GM19099 (cell line): ENCODE measurements around the gene CRYAB.

ENCODE experiments used
- POLR2A ChIP-seq: IDR thresholded peaks from 3 replicates; pipeline ENCODE4 v1.6.1; 2011; ENCODE audit warnings: low read depth; ENCODE audit not compliant: insufficient read length; ENCODE audit errors: extremely low read depth

The CRYAB gene

DNA sequence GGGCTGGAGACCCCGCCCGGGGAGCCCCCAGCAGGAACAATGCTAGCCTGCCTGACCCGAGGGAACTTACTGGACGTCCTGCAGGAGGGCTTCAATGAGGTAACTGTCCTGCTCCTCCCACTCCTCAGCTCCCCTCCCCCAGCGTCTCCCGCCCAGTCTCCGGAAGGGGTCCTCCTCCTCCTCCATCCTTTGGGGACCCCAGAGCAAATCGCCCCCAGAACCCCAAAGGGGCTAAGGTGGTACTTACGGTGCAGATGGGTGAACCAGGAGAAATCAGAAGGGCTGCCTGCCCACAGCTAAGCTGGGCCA, 25.8 kb upstream of the CRYAB start:
- no peak for TF ChIP-seq POLR2A

DNA sequence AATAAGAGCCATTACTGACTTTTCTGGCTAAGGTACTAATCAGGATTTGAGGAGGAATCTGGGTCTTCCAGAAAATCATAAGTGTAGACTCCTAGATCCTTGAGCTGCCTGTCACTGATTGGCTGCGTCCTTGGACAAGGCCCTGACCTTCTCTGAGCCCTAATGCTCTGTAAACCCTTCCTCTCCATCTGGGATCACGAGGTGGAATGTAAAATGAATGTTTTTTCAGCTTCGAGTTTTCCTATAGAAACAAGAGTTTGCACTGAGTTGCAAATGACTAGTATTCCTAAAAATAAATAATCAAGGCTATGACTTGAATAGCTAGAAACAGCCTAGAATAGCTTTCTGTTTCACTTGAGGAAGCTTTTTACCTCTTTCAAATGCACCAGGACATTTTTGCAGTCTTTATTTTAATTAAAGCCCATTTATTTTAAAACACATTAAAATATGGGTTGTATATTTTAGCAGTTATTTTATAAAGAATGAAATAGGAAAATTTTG, 24.5 kb upstream of the CRYAB start:
- no peak for TF ChIP-seq POLR2A

DNA sequence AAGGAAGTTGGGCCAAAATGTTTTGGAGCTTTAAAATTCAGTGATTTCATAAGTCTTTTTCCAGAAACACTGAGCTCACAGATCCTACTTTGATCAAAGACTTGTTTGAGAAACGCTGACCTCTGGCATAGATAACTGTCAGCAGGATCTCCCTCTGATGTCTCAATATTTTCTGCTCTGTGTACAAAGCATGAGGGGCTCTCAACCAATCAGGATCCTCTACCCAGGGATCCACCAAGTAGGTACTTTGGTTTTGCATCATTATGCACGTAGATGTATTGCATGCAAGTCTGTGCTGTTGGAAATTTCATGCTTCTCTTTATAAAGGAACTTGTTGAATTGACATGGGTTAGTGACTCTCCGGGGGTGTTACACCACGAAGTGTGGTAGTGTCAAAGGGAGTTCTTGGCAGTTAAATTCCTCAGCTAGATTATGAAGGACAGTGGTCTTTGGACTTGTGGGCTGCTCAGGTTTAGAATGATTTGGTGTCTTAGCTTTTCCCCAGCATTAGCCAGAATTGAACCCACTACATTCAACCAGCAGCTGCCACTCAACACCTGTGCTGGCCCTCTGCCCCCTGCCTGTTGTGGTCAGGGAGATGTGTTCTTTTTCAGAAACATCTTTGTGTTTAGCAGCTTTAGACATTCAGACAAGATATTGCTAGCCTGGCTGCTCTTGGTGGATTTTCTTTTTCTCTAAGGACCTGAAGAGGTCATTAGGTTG, 23.9 kb upstream of the CRYAB start:
- no peak for TF ChIP-seq POLR2A

DNA sequence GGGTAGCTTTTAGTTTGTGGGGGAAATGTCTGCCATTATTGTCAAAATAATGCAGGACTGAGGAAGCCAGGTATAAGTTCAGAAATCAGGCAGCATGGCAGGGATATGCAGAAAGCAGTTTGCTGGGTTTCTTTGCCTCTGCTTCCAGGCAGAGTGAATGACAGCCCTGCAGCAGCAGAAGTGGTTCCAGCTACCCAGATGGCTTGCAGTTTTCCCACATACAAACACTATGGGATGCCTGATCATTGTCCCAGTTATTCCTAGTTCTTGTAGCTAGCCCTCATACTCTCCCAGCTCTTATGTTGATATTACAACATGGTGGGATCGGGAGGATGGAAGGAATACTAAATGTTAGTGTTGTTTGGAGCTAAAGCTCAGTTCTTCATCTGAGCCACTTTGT, 22.7 kb upstream of the CRYAB start:
- no peak for TF ChIP-seq POLR2A

DNA sequence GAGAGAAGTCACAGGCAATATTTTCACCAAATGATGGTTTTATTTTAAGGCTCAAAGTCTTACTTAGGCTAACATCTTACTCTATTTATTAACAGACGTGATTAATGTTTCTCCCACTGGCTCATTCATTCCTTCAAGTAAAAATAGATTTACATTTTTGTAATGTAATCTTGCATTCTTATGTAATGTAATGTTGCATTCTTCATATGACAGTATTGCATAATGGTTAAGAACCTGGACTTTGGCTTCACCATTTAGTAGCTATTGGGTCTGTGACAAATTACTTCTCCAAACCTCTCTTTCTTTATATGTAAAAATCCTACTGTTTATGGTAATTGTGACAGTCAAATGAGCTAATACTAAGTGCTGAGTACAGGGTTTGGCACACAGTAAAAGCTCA, 22.3 kb upstream of the CRYAB start:
- no peak for TF ChIP-seq POLR2A

DNA sequence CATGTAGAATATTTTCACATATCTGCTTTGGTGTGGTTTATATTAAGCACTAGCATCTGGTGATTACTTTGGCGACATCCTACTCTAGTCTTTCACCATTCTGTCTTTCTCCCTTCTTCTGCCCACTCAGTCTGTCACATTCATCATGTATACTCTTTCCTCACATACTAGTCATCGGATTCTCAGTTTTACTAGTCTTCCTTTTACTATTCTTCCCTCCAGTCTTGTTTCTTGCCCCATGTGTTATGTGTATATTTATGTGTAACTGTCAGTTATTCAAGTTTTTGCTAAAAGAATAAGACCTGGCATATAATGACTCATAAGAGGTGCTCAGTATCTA, 21.0 kb upstream of the CRYAB start:
- no peak for TF ChIP-seq POLR2A

DNA sequence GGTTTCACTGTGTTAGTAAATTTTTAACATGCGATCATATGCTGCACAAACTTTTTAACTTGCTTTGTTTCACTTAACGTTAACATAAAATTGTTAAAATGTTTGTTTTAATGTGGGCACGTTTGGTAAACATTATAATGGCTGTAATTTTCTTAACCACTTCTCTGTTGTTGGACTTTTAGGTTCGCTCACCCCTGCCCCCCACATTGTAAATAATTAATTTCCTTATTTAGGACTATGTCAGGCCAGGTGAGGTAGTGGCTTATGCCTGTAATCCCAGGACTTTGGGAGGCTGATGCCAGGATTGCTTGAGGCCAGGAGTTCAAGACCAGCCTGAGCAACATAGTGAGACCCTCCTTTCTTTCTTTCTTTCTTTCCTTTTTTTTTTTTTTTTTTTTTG, 18.9 kb upstream of the CRYAB start:
- TF ChIP-seq POLR2A = no peak

DNA sequence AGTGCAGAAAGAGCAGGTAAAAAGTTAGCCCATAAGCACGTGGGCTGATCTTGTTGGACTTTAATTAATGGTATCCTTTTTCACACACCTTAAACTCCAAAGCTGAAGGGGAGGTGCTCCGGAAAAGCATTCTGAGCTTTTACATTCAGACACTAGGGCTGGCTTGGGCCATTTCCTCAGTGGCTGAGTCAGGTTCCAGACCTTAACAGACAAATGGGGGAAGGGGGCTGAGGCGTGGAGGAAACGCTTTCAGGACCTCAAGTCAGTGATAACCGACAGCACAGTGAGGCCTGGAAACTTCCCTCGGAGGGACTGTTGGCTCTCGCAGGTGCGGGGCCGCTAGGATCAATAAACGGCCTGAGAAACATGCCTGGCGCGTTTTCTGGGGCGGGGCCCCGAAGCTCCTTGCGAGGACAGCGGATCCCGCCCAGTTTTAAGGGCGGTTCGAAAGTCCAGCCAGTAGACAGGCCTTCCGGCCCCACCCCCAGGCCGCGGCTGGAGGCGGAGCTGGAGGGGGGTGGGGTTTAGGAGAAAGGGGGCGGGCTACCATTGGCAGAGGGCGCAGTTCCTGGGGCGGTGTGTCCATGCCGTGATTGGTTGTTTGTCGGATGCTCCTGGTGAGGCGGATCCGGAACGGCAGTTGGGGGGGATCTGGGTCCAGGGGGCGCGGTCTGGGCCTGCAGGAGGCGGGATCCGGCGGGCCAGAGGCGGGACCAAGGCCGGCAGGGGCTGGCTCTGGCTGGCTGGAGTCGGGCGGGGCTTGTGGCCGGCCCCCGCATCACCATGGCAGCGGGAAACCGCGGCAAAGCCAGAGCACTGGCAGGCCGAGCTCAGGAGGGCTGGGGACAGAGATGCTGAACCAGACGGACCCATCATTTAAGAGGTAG, 15.2 kb upstream of the CRYAB start:
- TF ChIP-seq POLR2A = peak; percentile 82

DNA sequence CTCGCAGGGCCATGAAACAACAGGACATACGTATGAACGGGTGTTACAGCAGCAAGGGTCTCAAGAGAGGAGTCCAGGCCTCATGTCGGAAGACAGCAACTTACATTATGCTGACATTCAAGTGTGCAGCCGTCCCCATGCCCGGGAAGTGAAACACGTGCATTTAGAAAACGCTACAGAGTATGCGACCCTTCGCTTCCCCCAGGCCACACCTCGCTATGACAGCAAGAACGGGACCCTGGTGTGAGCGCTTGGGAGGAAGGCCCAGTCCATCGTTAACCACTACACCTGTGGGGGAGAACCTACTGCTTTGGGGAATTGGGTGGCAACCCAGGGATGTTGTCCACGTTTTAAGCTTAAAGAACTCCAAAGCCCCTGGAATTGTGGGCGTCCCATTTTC, 14.4 kb upstream of the CRYAB start:
- TF ChIP-seq POLR2A = no peak

DNA sequence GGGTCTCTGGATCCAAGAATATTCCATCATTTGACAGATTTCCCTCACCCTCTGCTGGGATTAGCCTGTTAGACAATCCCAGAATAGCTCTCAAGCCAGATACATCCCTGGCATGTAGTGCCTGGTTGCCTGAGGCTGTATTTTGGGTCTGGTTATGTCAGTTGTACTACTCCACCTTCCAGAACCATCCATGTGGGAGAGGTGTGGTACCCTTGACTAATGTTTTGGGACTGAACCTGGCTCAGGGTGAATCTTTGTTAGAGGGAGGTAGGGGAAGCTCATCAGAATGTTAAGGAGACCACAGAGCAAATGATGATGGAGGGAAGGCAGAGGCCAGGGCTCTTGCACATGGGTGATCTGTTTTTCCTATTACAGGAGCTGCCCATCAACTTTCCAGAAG, 12.4 kb upstream of the CRYAB start:
- TF ChIP-seq POLR2A = no peak

DNA sequence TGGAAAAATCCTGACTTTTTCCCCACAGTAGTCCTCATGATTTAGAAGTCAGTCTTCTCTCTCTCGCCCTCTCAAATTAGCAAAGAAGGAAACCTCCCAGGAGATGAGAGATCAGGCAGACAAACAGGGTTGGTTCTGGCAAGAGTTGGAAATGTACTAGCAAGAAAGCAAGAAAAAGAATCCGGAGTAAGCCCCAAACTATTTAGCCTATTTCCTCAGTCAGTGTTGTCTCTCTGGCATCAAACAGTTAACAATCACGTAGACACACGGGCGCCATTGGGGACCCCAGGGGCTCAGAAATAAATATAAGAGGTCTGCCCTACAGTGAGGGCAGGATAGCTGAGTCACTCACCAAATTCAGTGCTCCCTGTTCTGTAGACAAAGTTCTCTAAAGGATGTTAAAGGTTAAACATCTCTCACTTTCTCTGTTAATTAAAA, 11.8 kb upstream of the CRYAB start:
- no peak for TF ChIP-seq POLR2A

DNA sequence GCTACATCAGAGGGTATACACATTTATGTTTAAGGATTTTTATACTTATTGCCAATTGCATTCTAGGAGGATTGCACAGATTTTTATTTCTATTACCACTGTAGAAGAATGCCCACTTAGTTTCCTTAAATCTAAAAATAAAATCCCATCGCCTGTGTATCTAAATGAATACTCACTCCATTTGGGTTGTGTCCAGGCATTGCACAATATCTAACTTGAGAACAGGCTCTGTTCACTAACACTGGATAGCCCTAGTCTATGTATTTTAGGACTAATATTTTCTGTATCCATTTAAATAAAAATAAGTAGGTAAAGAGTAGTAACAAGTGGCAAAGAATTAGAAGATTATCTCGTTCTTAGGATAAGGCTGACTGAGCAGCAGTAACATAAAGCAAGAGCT, 11.2 kb upstream of the CRYAB start:
- no peak for TF ChIP-seq POLR2A

DNA sequence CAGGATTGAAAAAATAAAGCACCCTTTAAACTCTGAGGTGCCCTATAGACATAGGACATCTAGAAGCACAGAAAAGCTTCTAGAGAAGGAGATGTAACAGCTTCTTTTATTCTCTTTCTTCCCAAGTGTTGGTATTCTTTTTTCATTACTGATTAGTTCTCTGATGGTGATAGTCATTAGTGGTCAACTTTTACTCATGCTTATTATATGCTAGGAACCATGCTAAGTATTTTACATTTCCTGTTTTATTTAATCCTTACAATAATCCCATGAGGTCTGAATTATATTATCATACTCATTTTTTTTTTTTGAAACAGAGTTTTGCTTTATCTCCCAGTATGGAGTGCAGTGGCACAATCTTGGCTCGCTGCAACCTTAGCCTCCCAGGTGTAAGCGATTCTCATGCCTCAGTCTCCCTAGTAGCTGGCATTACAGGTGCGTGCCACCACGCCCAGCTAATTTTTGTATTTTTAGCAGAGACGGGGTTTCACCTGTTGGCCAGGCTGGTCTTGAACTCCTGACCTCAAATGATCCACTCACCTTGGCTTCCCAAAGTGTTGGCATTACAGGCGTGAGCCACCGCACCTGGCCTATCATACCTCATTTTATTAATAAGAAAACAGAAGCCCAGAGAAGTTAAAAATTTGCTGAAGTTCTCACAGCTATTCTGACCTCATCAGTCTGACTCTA, 10.1 kb upstream of the CRYAB start:
- no peak for TF ChIP-seq POLR2A

DNA sequence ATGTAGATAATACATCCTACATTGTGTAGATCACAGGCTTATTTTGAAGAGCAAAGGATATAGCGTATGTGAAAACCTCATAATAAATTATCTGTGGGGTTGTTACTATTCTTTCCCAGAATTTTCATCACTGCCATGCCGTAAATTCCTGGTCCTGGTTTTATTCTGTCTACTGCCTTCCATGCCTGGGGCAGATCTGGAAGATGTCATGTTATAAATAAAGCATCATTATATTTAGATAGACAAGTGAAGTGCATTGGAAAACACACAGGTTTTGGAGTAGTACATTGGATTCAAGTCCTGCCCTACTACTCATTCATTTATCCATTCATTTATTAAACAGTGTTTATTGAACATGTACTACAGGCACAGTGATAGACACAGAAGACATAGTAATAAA, 9.3 kb upstream of the CRYAB start:
- TF ChIP-seq POLR2A = no peak

DNA sequence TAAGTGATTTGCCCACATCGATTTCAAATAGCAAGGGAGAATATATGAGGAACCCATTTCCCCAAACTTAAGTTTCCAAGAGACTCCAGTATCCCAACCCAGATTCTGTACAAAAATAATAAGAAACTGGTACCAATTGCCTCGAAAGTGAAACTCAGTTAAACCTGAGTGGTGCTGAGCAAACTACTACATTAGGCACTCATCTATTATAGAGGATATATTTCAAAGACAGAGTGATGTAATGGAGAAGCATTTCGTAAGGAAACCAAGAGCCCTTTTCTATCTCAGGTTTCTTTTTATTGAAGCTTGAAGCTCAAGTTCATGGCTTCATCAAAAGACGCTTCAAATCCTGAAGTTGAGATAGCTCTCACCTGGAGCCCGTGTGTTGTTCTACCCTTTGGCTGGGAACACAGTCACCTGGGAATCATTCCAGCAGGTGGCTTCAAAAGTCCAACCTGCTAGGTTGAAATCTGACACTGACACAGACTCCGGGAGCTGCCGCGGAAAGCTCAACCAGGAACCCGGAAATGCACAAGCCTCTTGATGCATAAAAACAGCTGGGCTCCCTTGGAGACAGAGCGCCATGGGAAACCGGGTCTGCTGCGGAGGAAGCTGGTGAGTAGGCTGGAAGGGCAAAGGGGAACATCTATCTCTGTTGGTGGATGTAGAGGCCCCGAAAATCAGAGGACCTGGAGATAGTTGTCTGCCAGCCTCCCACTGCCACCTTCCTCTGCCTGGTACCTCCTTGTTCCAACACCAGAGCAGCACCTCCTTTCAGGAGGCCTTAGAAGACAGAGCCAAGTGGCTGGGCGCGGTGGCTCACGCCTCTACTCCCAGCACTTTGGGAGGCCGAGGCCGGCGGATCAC, 7.1 kb upstream of the CRYAB start, which contains the start of gene C11orf52:
Gene C11orf52 (plus strand): TSS at position 524 of the 867 bp plus-strand sequence. CDS start 60 bp downstream, at position 584.
- no peak for TF ChIP-seq POLR2A
